HK-2 (cell line): Measurements from ENCODE around the gene CCDC149.
A peak's percentile ranks its signal among the peaks of the same experiment; 100 is the strongest.

Experiments used
- DNase-seq: peaks from one replicate; pipeline ENCODE4 v3.0.0-alpha.2; 2018; ENCODE audit not compliant: unreplicated experiment

The CCDC149 gene

DNA sequence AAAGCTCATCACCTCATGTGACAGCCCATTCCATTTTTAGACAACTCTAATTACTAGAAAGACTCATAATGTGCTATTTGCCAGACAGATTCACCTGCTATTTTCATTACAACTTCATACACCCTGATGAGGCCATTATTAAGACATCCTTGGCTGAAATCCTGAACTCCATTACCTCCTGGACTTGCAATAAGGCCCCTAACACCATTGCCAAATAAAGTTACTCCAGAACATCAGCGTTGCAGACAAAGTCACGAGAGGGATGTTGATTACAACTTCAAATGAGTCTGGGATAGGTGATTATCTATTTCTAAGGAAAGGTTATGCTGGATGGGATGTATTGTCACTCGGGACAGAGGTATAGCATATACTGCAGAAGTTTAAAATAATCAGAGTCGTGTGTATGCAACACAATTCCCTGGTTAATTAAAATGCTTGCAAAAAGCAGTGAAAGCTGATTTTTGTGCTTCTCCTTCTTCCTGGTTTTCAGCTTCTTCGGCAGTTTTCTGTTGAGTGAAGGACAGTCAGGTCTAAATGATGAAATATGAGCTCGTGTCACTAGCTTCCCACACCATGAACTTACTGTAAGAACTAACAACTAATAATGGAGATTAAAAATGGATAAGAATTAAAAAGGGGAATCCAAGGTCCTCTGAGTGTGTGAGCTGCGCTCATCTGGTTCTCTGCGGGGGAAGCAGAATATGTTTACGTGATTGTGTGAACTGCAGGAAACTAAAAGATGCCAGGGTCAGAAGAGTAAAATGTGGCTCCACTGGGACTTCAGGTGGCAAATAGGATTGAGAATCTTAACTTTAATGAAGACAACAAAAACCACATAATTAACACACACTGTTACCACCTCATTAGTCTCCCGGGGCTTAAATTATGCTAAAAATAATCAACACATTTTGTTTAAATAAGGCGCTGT, 135.0 kb downstream of the CCDC149 start:
- DNase-seq = no peak

DNA sequence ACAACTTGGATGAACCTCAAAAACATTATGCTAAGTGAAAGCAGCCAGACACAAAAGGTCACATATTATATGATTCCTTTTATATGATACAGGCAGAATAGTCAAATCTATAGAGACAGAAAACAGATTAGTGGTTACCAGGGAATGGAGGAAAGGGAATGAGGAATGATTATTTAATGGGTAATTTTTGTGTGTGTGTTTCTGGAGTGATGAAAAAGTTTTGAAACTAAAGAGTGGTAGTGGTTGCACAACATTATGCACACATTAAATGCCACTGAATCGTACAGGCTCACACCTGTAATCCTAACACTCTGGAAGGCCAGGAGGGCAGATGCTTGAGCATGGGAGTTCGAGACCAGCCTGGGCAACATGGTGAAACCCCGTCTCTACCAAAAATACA, 137.1 kb downstream of the CCDC149 start:
- DNase-seq = no peak

DNA sequence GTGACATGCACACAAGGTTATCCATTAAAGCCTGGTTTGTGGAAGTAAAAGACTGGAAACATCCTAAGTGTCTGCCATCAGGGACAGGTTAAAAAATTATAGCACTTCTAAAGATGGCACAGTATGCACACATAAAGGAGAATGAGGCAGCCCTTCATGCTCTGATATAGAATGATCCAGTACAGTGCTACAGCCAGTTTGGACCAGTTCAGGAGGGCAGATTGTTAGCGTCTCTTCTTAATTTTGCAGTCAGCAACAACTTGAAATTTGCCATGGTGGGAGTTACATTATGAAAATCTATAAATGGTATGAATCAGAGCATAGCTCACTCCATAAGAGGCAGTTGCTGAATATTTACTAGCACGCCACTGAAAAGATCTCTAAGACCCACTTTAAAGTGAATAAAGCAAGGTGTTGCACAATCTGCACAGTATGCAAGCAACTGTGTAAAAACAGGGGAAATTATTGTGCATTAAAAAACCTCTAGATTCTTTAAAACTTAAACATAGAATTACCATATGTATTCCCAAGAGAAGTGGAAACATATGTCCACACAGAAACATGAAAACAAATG, 137.7 kb downstream of the CCDC149 start:
- no peak for DNase-seq

DNA sequence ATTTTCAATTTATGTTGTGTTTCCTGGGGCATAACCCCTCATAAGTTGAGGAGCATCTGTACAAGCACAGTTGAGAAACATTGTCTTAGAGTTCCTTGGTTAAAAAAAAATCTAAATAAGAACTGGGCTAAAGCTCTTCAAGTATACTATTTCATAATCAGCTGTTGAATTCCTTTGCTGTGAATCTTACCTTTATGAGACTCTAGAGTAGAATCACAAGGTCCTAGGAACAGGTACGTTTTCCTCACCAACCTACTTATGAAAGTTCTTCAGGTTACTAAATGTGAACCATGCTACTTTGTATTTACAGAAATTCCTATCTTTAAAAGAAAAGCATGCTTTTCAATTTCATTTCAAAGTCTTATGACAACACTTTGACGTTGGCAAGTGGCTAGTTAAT, 138.4 kb downstream of the CCDC149 start:
- no peak for DNase-seq

DNA sequence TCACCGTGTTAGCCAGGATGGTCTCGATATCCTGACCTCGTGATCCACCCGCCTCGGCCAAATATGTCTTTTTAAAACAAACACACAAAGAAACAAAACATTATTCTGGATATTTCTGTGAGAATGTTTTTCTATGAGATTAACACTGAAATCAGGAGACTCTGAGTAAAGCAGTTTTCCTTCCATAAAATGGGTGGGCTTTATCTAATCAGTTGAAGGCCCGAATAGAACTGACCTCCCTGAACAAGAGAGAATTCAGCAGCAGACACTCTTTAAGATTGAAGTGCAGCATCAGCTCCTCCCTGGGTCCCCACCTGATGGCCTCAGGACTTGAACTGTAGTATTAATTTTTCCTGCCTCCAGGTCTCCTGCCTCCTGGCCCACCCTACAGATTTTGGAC, 139.9 kb downstream of the CCDC149 start:
- no peak for DNase-seq

DNA sequence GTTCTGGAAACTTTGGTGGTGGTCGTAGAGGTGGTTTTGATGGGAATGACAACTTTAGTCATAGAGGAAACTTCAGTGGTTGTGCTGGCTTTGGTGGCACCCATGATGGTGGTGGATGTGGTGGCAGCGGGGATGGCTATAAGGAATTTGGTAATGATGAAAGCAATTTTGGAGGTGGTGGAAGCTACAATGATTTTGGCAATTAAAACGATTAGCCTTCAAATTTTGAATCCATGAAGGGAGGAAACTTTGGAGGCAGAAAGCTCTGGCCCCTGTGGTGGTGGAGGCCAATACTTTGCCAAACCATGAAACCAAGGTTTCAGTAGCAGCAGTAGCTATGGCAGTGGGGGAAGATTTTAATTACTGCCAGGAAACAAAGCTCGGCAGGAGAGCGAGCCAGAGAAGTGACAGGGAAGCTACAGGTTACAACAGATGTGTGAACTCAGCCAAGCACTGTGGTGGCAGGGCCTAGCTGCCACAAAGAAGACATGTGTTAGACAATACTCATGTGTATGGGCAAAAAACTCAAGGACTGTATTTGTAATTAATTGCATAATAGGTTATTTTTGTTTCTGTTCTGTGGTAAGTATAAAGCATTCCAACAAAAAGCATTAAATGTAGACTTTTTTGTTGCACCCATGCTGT, 140.7 kb downstream of the CCDC149 start:
- no peak for DNase-seq

DNA sequence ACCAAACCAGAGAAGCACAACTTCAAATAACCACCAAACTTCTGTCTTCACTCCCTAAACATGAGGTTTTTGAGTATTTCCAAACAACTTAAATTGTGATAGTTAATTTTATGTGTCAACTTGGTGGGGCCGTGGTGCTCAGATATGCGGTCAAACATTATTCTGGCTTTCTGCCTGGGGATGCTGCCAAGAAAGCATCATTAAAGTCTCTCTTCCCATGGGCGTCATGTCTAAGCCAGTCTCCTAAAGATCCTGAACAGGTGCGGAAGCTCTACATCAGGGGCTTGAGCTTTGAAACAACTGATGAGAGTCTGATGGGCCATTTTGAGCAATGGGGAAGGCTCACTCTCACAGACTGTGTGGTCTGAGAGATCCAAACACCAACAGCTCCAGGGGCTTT, 141.6 kb downstream of the CCDC149 start:
- DNase-seq = no peak

DNA sequence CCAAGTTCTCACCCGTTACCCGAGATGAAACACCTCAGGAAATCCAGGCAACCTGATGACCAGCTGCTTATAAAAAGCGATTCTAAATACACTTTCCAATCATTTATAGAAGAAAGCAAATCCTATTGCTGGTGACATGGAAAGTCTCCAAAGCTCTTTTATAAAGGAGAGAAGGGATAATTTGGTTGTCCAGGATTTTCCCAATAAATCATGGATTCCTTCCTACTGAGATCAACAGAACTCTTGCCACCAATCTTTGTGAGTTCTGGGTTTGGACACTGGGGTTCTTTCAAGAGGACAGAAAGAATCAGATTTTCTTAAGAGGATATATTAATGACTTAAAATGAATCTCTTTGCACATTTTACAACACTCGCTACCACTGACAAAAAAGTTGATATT, 142.2 kb downstream of the CCDC149 start:
- DNase-seq = no peak

DNA sequence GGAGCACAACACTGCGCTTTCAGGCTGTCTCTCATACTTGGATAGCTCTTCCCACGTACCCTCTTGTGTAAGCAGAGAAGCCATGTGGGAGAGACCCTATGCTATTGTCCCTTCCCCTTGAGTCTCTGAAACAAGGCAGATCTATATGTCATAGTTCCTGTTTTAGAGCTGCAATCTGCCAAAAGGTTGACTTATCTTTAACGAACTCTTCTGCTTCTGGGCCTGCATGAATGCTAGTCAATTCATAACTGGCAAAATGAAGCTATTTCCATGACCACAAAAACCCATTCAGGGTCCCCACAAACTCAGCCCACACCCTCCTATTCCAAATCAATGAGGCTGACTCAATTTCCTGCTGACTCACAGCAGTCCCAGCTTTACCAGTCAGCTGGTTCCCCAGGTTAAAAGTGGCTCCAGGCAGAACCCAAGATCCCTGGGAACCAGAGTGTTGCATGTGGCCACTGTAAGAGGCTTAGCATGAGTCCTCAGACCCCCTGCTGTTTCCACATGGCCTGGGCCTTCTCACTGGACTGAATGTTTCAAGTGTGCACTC, 142.7 kb downstream of the CCDC149 start:
- peak; percentile 64 for DNase-seq

DNA sequence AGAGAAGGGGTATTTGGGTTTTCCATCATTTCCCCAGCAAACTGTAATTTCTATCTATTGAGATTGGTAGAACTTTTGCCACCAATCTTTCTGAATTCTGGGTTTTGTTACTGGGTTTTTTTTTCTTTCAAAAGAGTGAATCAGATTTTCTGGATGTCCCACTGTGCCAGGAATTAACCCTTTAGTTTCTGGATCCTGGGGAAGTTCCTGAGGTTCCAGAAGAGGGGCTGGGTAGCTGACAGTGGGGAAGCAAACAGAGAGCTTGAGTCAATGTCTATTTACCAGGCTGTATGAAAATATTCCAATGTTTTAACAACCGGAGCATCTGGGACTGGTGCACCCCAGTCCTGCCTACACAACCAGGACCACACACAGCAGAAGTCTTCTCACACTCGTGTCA, 143.3 kb downstream of the CCDC149 start:
- no peak for DNase-seq

DNA sequence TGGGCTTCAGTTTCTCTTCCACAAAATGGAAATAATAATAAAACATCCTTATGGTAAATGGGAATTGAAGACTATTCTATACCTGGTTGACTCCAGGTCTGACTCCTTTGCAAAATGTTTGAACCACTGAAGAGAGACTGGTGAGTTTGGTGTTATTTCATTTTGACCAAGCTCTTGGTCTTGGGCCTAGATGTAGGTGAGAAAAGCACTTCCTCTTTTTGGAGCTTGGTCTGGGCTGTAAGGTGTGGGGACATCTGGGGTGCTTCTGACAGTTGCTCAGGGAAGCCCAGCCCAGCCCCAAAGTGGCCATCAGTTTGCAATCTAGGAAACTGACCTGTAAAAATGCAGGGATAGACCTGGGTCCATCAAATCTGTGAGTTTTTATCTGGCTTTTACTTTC, 144.2 kb downstream of the CCDC149 start:
- no peak for DNase-seq

DNA sequence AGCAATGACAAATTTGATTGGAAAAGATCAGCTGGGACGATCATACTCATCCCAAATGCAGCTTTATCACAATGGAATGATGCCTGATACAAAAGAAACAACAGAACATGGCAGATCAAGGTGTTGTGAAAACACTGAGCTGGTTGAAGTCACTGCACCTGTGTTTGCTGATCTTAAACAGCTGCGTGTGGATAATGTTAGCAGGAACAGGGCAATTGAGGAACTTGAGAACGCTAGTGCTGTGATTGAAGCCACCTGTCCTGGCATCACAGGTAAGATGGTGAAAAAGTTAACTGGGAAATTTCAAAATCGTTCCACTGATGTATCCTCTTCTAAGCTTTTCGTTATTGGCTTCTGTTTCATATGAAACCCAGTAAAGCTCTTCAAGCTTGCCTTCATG, 144.8 kb downstream of the CCDC149 start:
- no peak for DNase-seq

DNA sequence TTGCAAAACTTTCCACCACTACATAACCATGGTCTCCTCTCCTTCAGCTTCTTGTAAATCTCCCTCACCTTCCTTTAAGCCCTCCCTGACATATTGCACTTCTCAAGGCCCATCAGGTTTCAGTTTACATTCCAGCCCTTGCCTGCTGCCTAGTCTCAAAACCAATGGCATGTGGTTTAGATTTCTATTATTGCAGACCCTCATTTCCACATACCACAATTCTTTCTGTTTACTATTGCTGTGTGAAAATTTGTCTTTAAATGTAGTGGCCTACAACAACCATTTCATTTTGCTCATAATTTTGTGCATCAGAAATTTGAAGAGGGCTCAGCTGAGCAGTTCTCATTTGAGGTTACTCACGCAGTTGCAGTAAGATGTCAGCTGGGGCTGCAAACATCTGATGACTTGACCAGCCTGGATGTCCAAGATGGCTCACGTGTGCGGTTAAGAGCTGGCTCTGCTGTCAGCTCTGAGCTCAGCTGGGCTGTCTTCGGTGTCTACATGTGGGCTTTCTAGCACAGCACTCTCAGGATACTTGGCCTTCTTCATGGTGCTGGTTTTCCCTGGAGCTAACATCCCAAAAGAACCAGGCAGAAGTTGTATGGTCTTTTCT, 147.4 kb downstream of the CCDC149 start:
- no peak for DNase-seq

DNA sequence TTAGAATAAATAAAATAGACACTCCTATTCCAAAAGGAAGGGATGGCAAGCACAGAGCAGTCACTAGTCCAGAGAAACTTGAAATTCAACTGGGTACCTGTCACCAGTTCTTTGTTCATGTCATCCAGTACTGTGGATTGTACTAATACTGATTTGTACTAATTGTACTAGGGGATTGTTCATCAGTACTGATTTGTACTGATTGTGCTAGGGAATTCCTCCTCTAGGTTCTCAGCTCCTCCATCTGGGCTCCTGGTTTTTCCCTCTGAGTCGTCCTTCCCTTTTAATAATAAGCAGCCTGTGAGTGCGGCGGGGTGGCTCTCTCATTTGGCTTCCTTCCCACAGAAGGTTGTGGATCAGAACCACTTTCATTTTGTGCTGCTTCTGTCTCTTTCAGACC, 148.5 kb downstream of the CCDC149 start:
- DNase-seq = no peak

DNA sequence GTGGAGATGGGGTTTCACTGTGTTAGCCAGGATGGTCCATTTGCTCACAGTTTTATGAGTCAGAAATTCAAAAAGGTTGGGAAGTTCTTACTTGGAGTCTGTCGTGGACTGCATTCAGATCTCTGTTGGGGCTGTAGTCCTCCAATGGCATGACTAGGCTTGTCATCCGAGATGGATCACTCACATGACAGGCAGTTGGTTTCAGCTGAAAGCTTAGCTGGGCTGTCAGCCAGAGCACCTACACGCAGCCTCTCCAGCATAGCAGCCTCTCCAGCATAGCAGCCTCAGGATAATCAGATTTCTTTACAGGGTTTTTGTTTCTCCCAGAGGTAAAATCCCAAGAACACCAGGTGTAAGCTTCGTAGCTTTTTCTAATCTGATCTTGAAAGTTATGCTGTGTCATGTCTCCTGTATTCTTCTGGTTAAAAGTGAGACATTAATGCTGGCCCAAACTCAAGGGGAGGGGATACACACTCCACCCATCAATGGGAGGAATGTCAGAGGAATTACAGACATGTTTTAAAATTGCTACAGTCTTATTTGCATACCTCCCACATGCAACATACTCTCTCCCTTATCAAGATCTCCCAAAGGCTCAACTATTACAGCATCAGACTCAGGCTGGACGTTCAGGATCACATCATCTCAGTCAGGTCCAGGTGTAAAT, 149.1 kb downstream of the CCDC149 start:
- peak; percentile 52 for DNase-seq
